MM.1S (cell line): ENCODE results near the gene AKAP13.

Experiments
- DNase-seq: peaks from one replicate; pipeline ENCODE4 v3.0.0-alpha.2; 2015
- H2AFZ ChIP-seq: fragments of 300-600 bp; sonication (generic); 2 replicates; pipeline ENCODE4 v1.6.0; 2016; ENCODE audit warnings: antibody characterized with exemption, low read length
- H3F3A ChIP-seq: fragments of 300-600 bp; sonication (generic); 2 replicates; pipeline ENCODE4 v1.6.1; 2016; ENCODE audit warnings: mild to moderate bottlenecking, antibody characterized with exemption, low read length, moderate library complexity, mixed read lengths; ENCODE audit not compliant: insufficient read depth
- H3K27ac ChIP-seq: fragments of 300-600 bp; sonication (generic); 2 replicates; pipeline ENCODE4 v1.5.1; 2016; ENCODE audit warnings: mild to moderate bottlenecking, low read length
- H3K27me3 ChIP-seq: fragments of 300-600 bp; sonication (generic); replicated peaks from 2 replicates; pipeline ENCODE4 v1.6.0; 2016; ENCODE audit warnings: low read length; ENCODE audit not compliant: insufficient read depth
- H3K36me3 ChIP-seq: fragments of 300-600 bp; sonication (generic); replicated peaks from 2 replicates; pipeline ENCODE4 v1.6.1; 2016; ENCODE audit warnings: mild to moderate bottlenecking, low read length, mixed read lengths; ENCODE audit not compliant: insufficient read depth
- H3K4me1 ChIP-seq: fragments of 300-600 bp; sonication (generic); 2 replicates; pipeline ENCODE4 v1.6.1; 2016; ENCODE audit warnings: low read length, mixed read lengths
- H3K4me2 ChIP-seq: fragments of 300-600 bp; sonication (generic); 2 replicates; pipeline ENCODE4 v1.6.0; 2016; ENCODE audit warnings: low read depth, low read length
- H3K4me3 ChIP-seq: fragments of 300-600 bp; sonication (generic); 2 replicates; pipeline ENCODE4 v1.5.1; 2016; ENCODE audit warnings: low read length, mixed read lengths
- H3K79me2 ChIP-seq: fragments of 300-600 bp; sonication (generic); 2 replicates; pipeline ENCODE4 v1.6.1; 2016; ENCODE audit warnings: mixed run types, low read length, mixed read lengths
- H3K9ac ChIP-seq: fragments of 300-600 bp; sonication (generic); 2 replicates; pipeline ENCODE4 v1.6.1; 2016; ENCODE audit warnings: low read length, mixed read lengths
- H3K9me2 ChIP-seq: fragments of 300-600 bp; sonication (generic); replicated peaks from 2 replicates; pipeline ENCODE4 v1.6.1; 2016; ENCODE audit warnings: mild to moderate bottlenecking, low read length, mixed read lengths; ENCODE audit not compliant: insufficient read depth
- H3K9me3 ChIP-seq: fragments of 300-600 bp; sonication (generic); replicated peaks from 2 replicates; pipeline ENCODE4 v1.6.1; 2016; ENCODE audit warnings: mild to moderate bottlenecking, low read length, mixed read lengths; ENCODE audit not compliant: insufficient read depth
- H4K20me1 ChIP-seq: fragments of 300-600 bp; sonication (generic); 2 replicates; pipeline ENCODE4 v1.6.1; 2016; ENCODE audit warnings: mild to moderate bottlenecking, low read length, moderate library complexity, mixed read lengths; ENCODE audit not compliant: insufficient read depth
- CTCF ChIP-seq: fragments of 300-600 bp; sonication (generic); IDR thresholded peaks from 2 replicates; pipeline ENCODE4 v1.5.1; 2016; ENCODE audit warnings: antibody characterized with exemption, low read length, mixed read lengths
- EZH2 ChIP-seq: fragments of 300-600 bp; sonication (generic); optimal IDR thresholded peaks from 2 replicates; pipeline ENCODE3; 2017; ENCODE audit warnings: low read depth, mild to moderate bottlenecking, antibody characterized with exemption, low read length, mixed read lengths
- EZH2phosphoT487 ChIP-seq: fragments of 300-600 bp; sonication (generic); IDR thresholded peaks from 2 replicates; pipeline ENCODE4 v1.6.1; 2018; ENCODE audit warnings: antibody characterized with exemption, low read length

AKAP13 gene

DNA sequence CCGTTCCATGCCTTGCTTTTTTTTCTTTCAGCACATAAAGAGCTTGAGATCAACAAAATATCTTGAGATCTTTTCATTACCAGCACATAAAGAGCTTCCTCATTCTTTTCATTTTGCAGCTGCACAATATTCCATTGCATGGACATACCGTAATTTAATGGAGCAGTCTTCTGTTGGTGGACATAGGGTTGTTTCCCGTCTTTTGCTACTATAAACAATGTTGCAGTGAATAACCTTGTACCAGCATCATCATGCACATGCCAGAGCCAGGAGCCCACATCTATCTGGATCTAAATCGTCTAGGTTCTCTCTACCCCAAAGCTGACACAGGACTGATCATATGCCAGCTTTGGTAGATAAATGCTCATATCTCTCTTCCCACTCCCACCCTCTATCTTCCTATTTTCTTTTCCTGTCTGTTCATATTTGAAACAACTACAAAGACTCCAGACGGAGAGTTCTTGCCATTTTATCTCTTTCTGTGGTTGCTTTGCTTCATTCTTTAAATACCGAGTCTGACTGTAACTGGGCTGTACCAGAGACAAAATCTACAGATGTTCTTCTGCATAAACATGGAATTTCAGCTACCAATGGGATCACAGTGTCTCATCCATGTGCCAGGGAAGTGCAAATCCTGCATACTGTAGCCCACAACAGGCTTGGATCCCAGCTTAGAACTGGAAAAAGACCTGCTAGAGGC is 47.1 kb upstream of the AKAP13 start:
- no peak for TF ChIP-seq CTCF
- no peak for TF ChIP-seq EZH2
- TF ChIP-seq EZH2phosphoT487, result no peak
- no peaks in the 10 kb centered on the region for H4K20me1 ChIP-seq
- peaks cover 27% of the 10 kb centered on the region for H3F3A ChIP-seq
- no peaks in the 10 kb centered on the region for H3K9me3 ChIP-seq
- no peak for DNase-seq
- H3K36me3 ChIP-seq, result no peaks in the 10 kb centered on the region
- H3K4me3 ChIP-seq, result no peak overlapping the region
- H3K9ac ChIP-seq, result no peak overlapping the region
- no peaks in the 10 kb centered on the region for H3K79me2 ChIP-seq
- no peak overlapping the region for H3K4me2 ChIP-seq
- no peaks in the 10 kb centered on the region for H3K9me2 ChIP-seq
- no peaks in the 10 kb centered on the region for H3K27me3 ChIP-seq
- no peak overlapping the region for H3K27ac ChIP-seq
- no peak overlapping the region for H2AFZ ChIP-seq
- H3K4me1 ChIP-seq, result peaks cover 16% of the 10 kb centered on the region

DNA sequence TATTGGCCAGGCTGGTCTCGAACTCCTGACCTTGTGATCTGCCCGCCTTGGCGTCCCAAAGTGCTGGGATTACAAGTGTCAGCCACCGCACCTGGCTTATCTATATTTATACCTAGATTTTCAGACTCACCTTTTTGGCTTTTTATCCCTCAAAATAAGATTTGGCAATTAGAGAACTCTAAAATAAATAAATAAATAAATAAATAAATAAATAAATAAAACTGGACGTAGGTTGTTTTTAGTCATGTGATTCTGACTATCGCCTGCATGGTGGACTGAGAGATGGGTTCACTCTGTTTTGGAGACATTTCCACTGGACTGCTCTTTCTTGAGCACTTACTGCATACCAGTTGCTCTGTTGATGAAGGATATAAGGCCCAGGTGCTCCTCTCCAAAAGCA is 46.2 kb upstream of the AKAP13 start:
- Histone ChIP-seq H3K27me3 (no peaks in the 10 kb centered on the region), H3K9me3 (no peaks in the 10 kb centered on the region), H3K36me3 (no peaks in the 10 kb centered on the region), H3F3A (peaks cover 25% of the 10 kb centered on the region), H3K4me2 (no peak overlapping the region), H2AFZ (no peak overlapping the region), H4K20me1 (no peaks in the 10 kb centered on the region), H3K9ac (no peak overlapping the region), H3K9me2 (no peaks in the 10 kb centered on the region), H3K79me2 (no peaks in the 10 kb centered on the region), H3K4me3 (no peak overlapping the region), H3K4me1 (peaks cover 9% of the 10 kb centered on the region), H3K27ac (no peak overlapping the region)
- no peak for DNase-seq
- no peak for TF ChIP-seq EZH2
- no peak for TF ChIP-seq CTCF
- no peak for TF ChIP-seq EZH2phosphoT487

DNA sequence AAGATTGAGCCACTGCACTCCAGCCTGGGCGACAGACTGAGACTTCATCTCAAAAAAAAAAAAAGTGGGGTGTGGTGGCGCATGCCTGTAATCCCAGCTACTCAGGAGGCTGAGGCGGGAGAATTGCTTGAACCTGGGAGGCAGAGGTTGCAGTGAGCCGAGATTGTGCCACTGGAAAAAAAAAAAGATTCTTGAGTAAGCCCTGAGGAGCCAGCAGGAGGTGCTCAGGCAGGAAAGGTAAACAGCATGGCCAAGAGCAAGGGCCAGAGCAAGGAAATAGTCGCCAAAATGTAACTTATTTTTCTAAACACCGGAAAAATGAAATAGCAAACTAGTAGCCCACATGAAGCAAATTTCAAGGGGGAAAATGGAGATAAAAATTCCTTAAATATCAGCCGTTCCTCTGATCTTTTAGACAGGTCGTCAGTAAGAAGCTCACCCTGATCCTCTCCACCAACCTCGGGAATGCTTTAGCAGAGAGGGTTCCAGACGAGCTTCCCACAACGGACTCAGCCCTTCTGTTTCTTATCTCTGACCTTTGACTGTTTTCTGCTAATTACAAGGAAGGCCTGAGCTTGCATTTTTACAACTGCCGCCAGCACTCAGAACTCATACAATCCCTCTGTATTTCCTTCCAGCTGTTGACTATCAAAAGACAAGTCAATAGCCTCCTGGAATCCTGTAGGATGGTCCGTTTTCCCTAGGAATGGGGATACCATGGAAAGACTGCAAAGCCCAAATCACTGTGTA is 45.0 kb upstream of the AKAP13 start:
- Histone ChIP-seq H3K27me3 (no peaks in the 10 kb centered on the region), H4K20me1 (no peaks in the 10 kb centered on the region), H3K79me2 (no peaks in the 10 kb centered on the region), H3K9me3 (no peaks in the 10 kb centered on the region), H3K27ac (no peak overlapping the region), H3K4me3 (no peak overlapping the region), H3K9me2 (no peaks in the 10 kb centered on the region), H3K4me1 (peaks cover 9% of the 10 kb centered on the region), H3F3A (peaks cover 13% of the 10 kb centered on the region), H3K4me2 (no peak overlapping the region), H2AFZ (no peak overlapping the region), H3K9ac (no peak overlapping the region), H3K36me3 (no peaks in the 10 kb centered on the region)
- TF ChIP-seq EZH2phosphoT487 (no peak), CTCF (no peak), EZH2 (no peak)
- DNase-seq, result no peak
